GM21528 (cell line): ENCODE results near the gene RGS4.

Experiments used
- ATAC-seq: cut with Tn5 transposase; IDR thresholded peaks from one replicate; pipeline ENCODE4 v1.9.1; 2021; ENCODE audit warnings: mild to moderate bottlenecking, moderate library complexity; ENCODE audit not compliant: unreplicated experiment, low FRiP score

The RGS4 gene

GRCh38 chr1:163069142-163069541, at the start of gene RGS4:
RGS4 (plus strand) TSS chr1:163069361; CDS start chr1:163069485, 124 bp downstream.
- ATAC-seq = no peak

- ATAC-seq = no peak
Measured at GRCh38 chr1:163022129-163022528, 47.0 kb upstream of the RGS4 start.

- no peak for ATAC-seq
Measured at GRCh38 chr1:163027610-163028009, 41.6 kb upstream of the RGS4 start.

GRCh38 chr1:163029901-163030300, 39.3 kb upstream of the RGS4 start:
- ATAC-seq = no peak

- ATAC-seq = no peak
Measured at GRCh38 chr1:163035446-163036249, 33.5 kb upstream of the RGS4 start.

- no peak for ATAC-seq
Measured at GRCh38 chr1:163036671-163037070, 32.5 kb upstream of the RGS4 start.

- no peak for ATAC-seq
Measured at GRCh38 chr1:163038928-163039706, 30.0 kb upstream of the RGS4 start.

- ATAC-seq = no peak
Measured at GRCh38 chr1:163039707-163040093, 29.5 kb upstream of the RGS4 start.

GRCh38 chr1:163046071-163046470, 23.1 kb upstream of the RGS4 start:
- ATAC-seq = no peak

- ATAC-seq = no peak
Measured at GRCh38 chr1:163047951-163048659, 21.1 kb upstream of the RGS4 start.

- no peak for ATAC-seq
Measured at GRCh38 chr1:163048869-163049268, 20.3 kb upstream of the RGS4 start.

GRCh38 chr1:163049296-163049695, 19.9 kb upstream of the RGS4 start:
- ATAC-seq = no peak

- ATAC-seq = no peak
Measured at GRCh38 chr1:163050496-163050895, 18.7 kb upstream of the RGS4 start.

- no peak for ATAC-seq
Measured at GRCh38 chr1:163054181-163054591, 15.0 kb upstream of the RGS4 start.

- ATAC-seq = no peak
Measured at GRCh38 chr1:163055005-163055404, 14.2 kb upstream of the RGS4 start.

- no peak for ATAC-seq
Measured at GRCh38 chr1:163055531-163055930, 13.6 kb upstream of the RGS4 start.

- ATAC-seq = no peak
Measured at GRCh38 chr1:163056831-163057230, 12.3 kb upstream of the RGS4 start.

GRCh38 chr1:163060343-163061007, 8.7 kb upstream of the RGS4 start:
- ATAC-seq = no peak

GRCh38 chr1:163063143-163063542, 6.0 kb upstream of the RGS4 start:
- no peak for ATAC-seq

- no peak for ATAC-seq
Measured at GRCh38 chr1:163063610-163064009, 5.6 kb upstream of the RGS4 start.

GRCh38 chr1:163066168-163066567, 3.0 kb upstream of the RGS4 start:
- no peak for ATAC-seq
